A549 (cell line): ENCODE data around the gene ICE2. TPM values are rescaled to one million over a fixed set of nuclear protein-coding genes. Genes with fewer than 3 reads are reported as not detected.
A peak's percentile ranks its signal among the peaks of the same experiment; 100 is the strongest.

Source experiments
- ATOH8 ChIP-seq: fragments of 250-450 bp; sonication (Bioruptor Pico); IDR thresholded peaks from 2 replicates; pipeline ENCODE4 v1.5.0; 2020; ENCODE audit warnings: low read depth, mild to moderate bottlenecking, moderate library complexity
- CBX2 ChIP-seq: fragments of 200-600 bp; sonication (generic); IDR thresholded peaks from 2 replicates; pipeline ENCODE4 v1.6.1; 2016; ENCODE audit warnings: low read depth, mild to moderate bottlenecking, borderline replicate concordance
- CHD4 ChIP-seq: fragments of 200-600 bp; sonication (generic); IDR thresholded peaks from 2 replicates; pipeline ENCODE4 v1.6.1; 2016; ENCODE audit warnings: antibody characterized with exemption, mild to moderate bottlenecking, borderline replicate concordance
- EHMT2 ChIP-seq: fragments of 200-600 bp; sonication (generic); IDR thresholded peaks from 2 replicates; pipeline ENCODE4 v1.6.1; 2016; ENCODE audit warnings: antibody characterized with exemption, low read depth, mild to moderate bottlenecking, moderate library complexity
- EP300 ChIP-seq, 2 experiments: fragments of >200 bp; sonication (Bioruptor Twin); formaldehyde crosslinking; IDR thresholded peaks; 2 replicates in 1 of 2; 3 replicates in 1 of 2; pipeline ENCODE4 v1.6.1; 2016 to 2017
- FOSL2 ChIP-seq, 2 experiments: fragments of 450-650 bp in 1 of 2; fragments of >200 bp in 1 of 2; sonication (Bioruptor Twin) in 1 of 2; formaldehyde crosslinking; IDR thresholded peaks; 2 replicates each; pipeline versions ENCODE4 v1.5.0 to v1.6.1; 2016 to 2020; ENCODE audit warnings: mild to moderate bottlenecking in 1 of 2, moderate library complexity in 1 of 2
- GATA3 ChIP-seq: IDR thresholded peaks from 2 replicates; pipeline ENCODE4 v1.6.1; 2012; ENCODE audit warnings: borderline replicate concordance
- HDAC2 ChIP-seq: fragments of 200-600 bp; sonication (generic); IDR thresholded peaks from 2 replicates; pipeline ENCODE4 v1.6.1; 2016
- HOXA7 ChIP-seq: fragments of 250-450 bp; sonication (Bioruptor Pico); IDR thresholded peaks from 2 replicates; pipeline ENCODE4 v1.5.0; 2020; ENCODE audit warnings: mild to moderate bottlenecking, moderate library complexity
- JUN ChIP-seq, 2 experiments: fragments of >200 bp; sonication (Bioruptor Twin); formaldehyde crosslinking; IDR thresholded peaks; 2 replicates in 1 of 2; 3 replicates in 1 of 2; pipeline ENCODE4 v1.6.1; 2016 to 2017
- KDM5A ChIP-seq: fragments of 200-600 bp; sonication (generic); IDR thresholded peaks from 2 replicates; pipeline ENCODE4 v1.6.1; 2016; ENCODE audit warnings: antibody characterized with exemption, mild to moderate bottlenecking
- MAFK ChIP-seq: fragments of 450-650 bp; IDR thresholded peaks from 2 replicates; pipeline ENCODE4 v1.6.1; 2014; ENCODE audit not compliant: partially characterized antibody
- MAZ ChIP-seq: fragments of 150-350 bp; IDR thresholded peaks from 2 replicates; pipeline ENCODE4 v1.6.1; 2014; ENCODE audit warnings: antibody characterized with exemption, low read depth, low read length, borderline replicate concordance
- NFE2L2 ChIP-seq: fragments of 150-350 bp; conservative IDR thresholded peaks from 2 replicates; pipeline ENCODE4 v1.6.1; 2014; ENCODE audit warnings: low read length
- NPAS2 ChIP-seq: fragments of 250-450 bp; sonication (Bioruptor Pico); IDR thresholded peaks from 2 replicates; pipeline ENCODE4 v1.8.0; 2022; ENCODE audit warnings: mild to moderate bottlenecking, moderate library complexity, borderline replicate concordance
- RAD21 ChIP-seq, 2 experiments: fragments of >200 bp in 1 of 2; sonication (Bioruptor Twin) in 1 of 2; formaldehyde crosslinking in 1 of 2; IDR thresholded peaks in 1 of 2; conservative IDR thresholded peaks in 1 of 2; 2 replicates in 1 of 2; 3 replicates in 1 of 2; pipeline ENCODE4 v1.6.1; 2012 to 2018; ENCODE audit warnings: inconsistent platforms in 1 of 2
- RARB ChIP-seq: fragments of 250-450 bp; sonication (Bioruptor Pico); IDR thresholded peaks from 2 replicates; pipeline ENCODE4 v1.8.0; 2021; ENCODE audit warnings: mild to moderate bottlenecking, moderate library complexity
- RCOR1 ChIP-seq: fragments of 150-350 bp; IDR thresholded peaks from 2 replicates; pipeline ENCODE4 v1.6.1; 2014; ENCODE audit warnings: antibody characterized with exemption, low read length, low read depth
- REST ChIP-seq: fragments of 200-600 bp; sonication (generic); IDR thresholded peaks from 2 replicates; pipeline ENCODE4 v1.6.1; 2016; ENCODE audit warnings: antibody characterized with exemption, mild to moderate bottlenecking, moderate library complexity
- RNF2 ChIP-seq: fragments of 200-600 bp; sonication (generic); IDR thresholded peaks from 2 replicates; pipeline ENCODE4 v1.6.1; 2016; ENCODE audit warnings: low read depth, mild to moderate bottlenecking, antibody characterized with exemption, moderate library complexity, borderline replicate concordance
- SMC3 ChIP-seq: fragments of >200 bp; sonication (Bioruptor Twin); formaldehyde crosslinking; IDR thresholded peaks from 3 replicates; pipeline ENCODE4 v1.6.1; 2018; ENCODE audit warnings: inconsistent platforms
- TP53 ChIP-seq: fragments of 250-450 bp; sonication (Bioruptor Pico); IDR thresholded peaks from 2 replicates; pipeline ENCODE4 v1.5.0; 2021; ENCODE audit warnings: mild to moderate bottlenecking, moderate library complexity
- USF2 ChIP-seq: fragments of 450-650 bp; IDR thresholded peaks from 2 replicates; pipeline ENCODE4 v1.6.1; 2014; ENCODE audit warnings: antibody characterized with exemption
- ZC3H11A ChIP-seq: fragments of 450-650 bp; IDR thresholded peaks from 2 replicates; pipeline ENCODE4 v1.6.1; 2014; ENCODE audit warnings: antibody characterized with exemption, mild to moderate bottlenecking
- ZFP36 ChIP-seq: fragments of 450-650 bp; IDR thresholded peaks from 2 replicates; pipeline ENCODE4 v1.6.1; 2014; ENCODE audit warnings: borderline replicate concordance; ENCODE audit not compliant: partially characterized antibody
- ZSCAN20 ChIP-seq: fragments of 250-450 bp; sonication (Bioruptor Pico); IDR thresholded peaks from 2 replicates; pipeline ENCODE4 v1.8.0; 2022; ENCODE audit warnings: mild to moderate bottlenecking, moderate library complexity
- polyA plus RNA-seq, 4 experiments: library from polyadenylated mRNA; depleted of rRNA in 3 of 4; stranded (reverse); fragments of >200 nt; fragmentation: RNase III in 1 of 4; extraction: RNeasy Plus Mini Kit Qiagen cat#74134 plus additional on column Dnase treatment in 1 of 4; gene quantifications; 2 replicates in 3 of 4; 3 replicates in 1 of 4; pipeline ENCODE4 v1.2.3, GENCODE V29; 2011 to 2017
- TF ChIP-seq, protein P1 (sequence below): fragments of 250-450 bp; sonication (Bioruptor Pico); IDR thresholded peaks from 2 replicates; pipeline ENCODE4 v1.5.0; 2021; ENCODE audit warnings: mild to moderate bottlenecking, moderate library complexity, borderline replicate concordance
- TF ChIP-seq, protein P2 (sequence below): IDR thresholded peaks from 2 replicates; pipeline ENCODE4 v1.6.1; 2012; ENCODE audit warnings: low read depth, borderline replicate concordance

ICE2 gene
- polyA plus RNA-seq, 2 of the 4 experiments (the other 2 are of a cell fraction), result 43.1 to 87.6 TPM

DNA sequence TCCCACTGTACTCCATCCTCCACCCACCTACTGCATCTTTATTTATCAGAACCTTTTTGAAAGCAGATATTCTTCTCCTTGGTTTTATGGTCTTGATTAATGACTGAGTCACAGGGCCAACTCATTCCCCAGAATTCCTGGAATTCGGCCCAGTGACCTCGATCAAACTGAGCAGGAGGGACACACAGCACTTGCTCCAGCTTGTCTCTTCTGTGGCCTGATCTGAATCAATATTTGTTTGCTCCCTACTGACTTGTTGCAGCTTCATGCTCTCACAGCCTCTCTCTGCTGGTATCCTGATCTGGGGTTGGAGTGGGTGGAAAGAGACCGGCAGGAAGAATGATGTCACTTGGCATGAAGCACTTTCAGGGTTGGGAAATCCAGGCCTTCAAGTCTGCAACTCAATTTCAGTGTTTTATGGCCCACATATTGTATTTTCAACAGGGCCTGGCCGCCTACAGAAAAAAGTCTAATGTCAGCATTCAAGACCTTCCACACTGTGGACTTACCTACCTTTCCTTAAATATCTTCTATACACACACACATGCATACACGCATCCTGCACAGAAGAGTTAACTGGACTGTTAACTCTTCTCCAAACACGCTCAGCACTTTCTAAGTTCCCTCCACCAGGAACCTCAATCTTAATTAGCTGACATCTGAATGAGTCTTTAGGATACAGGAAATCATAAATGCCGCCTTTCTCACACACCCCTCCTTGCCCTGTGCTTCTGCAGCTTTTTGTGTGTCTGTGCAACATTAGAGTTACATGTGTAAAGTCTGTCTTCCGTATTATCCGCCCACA is 85.8 kb downstream of the ICE2 start (continued):
- TF ChIP-seq HOXA7 (peak; percentile 94), SMC3 (peak; percentile 56; the same call in 2 of the 3 replicates), REST (no peak), TP53 (peak; percentile 23; the same call in 1 of the 2 replicates), CHD4 (no peak), JUN (IDR thresholded peaks at IDR 0.05) (peak; percentile 97; a peak in 4 of 5 replicates), MAZ (no peak), EHMT2 (no peak), KDM5A (no peak), NPAS2 (CRISPR knock-in tag) (no peak), GATA3 (peak; percentile 98), HDAC2 (no peak), FOSL2 (IDR thresholded peaks at IDR 0.05) (peak; percentile 94), FOSL2 (CRISPR knock-in tag; IDR thresholded peaks at IDR 0.05) (peak; percentile 95), USF2 (peak; percentile 10; the same call in 1 of the 2 replicates), ZFP36 (peak; percentile 60), RARB (CRISPR knock-in tag) (peak; percentile 83), EP300 (IDR thresholded peaks at IDR 0.05) (peak; percentile 90), CBX2 (no peak), NFE2L2 (no peak), RAD21 (conservative IDR thresholded peaks at IDR 0.05 in 1 of 2, IDR thresholded peaks at IDR 0.05 in 1 of 2) (peak in 1 of 2 experiments; percentile 28; a peak in 3 of 5 replicates), ZC3H11A (no peak), ZSCAN20 (CRISPR knock-in tag) (0 out of 2 replicates have a peak, but pooled peaks have one; percentile 12), RCOR1 (no peak), MAFK (peak; percentile 95), ATOH8 (peak; percentile 0; the same call in 1 of the 2 replicates), RNF2 (no peak)
- TF ChIP-seq, protein P1, sequence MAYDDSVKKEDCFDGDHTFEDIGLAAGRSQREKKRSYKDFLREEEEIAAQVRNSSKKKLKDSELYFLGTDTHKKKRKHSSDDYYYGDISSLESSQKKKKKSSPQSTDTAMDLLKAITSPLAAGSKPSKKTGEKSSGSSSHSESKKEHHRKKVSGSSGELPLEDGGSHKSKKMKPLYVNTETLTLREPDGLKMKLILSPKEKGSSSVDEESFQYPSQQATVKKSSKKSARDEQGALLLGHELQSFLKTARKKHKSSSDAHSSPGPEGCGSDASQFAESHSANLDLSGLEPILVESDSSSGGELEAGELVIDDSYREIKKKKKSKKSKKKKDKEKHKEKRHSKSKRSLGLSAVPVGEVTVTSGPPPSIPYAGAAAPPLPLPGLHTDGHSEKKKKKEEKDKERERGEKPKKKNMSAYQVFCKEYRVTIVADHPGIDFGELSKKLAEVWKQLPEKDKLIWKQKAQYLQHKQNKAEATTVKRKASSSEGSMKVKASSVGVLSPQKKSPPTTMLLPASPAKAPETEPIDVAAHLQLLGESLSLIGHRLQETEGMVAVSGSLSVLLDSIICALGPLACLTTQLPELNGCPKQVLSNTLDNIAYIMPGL, result 0 out of 2 replicates have a peak, but pooled peaks have one; percentile 78
- TF ChIP-seq, protein P2, sequence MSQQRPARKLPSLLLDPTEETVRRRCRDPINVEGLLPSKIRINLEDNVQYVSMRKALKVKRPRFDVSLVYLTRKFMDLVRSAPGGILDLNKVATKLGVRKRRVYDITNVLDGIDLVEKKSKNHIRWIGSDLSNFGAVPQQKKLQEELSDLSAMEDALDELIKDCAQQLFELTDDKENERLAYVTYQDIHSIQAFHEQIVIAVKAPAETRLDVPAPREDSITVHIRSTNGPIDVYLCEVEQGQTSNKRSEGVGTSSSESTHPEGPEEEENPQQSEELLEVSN, result peak; percentile 71; the same call in 1 of the 2 replicates
